DOHH2 (cell line): ENCODE results near the gene GPR176.

Experiments
- H3F3A ChIP-seq: fragments of 200-600 bp; sonication (generic), shearing (Covaris generic); 2 replicates; pipeline ENCODE4 v1.6.0; 2016; ENCODE audit warnings: antibody characterized with exemption, mild to moderate bottlenecking; ENCODE audit not compliant: control insufficient read depth, insufficient read depth
- H3K27ac ChIP-seq: fragments of 200-600 bp; sonication (generic); 2 replicates; pipeline ENCODE4 v1.5.1; 2014; ENCODE audit warnings: low read depth, mild to moderate bottlenecking, low read length, moderate library complexity
- H3K27me3 ChIP-seq: fragments of 200-600 bp; sonication (generic); 2 replicates; pipeline ENCODE4 v1.6.1; 2014; ENCODE audit warnings: mild to moderate bottlenecking, low read length, mixed read lengths; ENCODE audit not compliant: control insufficient read depth
- H3K36me3 ChIP-seq: fragments of 200-600 bp; sonication (generic); 2 replicates; pipeline ENCODE4 v1.6.1; 2014; ENCODE audit warnings: mild to moderate bottlenecking, low read length, moderate library complexity, mixed read lengths; ENCODE audit not compliant: control insufficient read depth
- H3K4me1 ChIP-seq: fragments of 200-600 bp; sonication (generic); 2 replicates; pipeline ENCODE4 v1.6.1; 2014; ENCODE audit warnings: mild to moderate bottlenecking, low read length, mixed read lengths; ENCODE audit not compliant: control insufficient read depth
- H3K4me2 ChIP-seq: fragments of 200-600 bp; sonication (generic); 2 replicates; pipeline ENCODE4 v1.6.0; 2014; ENCODE audit warnings: mild to moderate bottlenecking, low read length, moderate library complexity
- H3K4me3 ChIP-seq: fragments of 200-600 bp; sonication (generic); 2 replicates; pipeline ENCODE4 v1.5.1; 2014; ENCODE audit warnings: mild to moderate bottlenecking, low read length, mixed read lengths
- H3K79me2 ChIP-seq: fragments of 200-600 bp; sonication (generic); 2 replicates; pipeline ENCODE4 v1.6.1; 2014; ENCODE audit warnings: mild to moderate bottlenecking, low read length, mixed read lengths; ENCODE audit not compliant: control insufficient read depth
- H3K9me2 ChIP-seq: fragments of 200-600 bp; sonication (generic); replicated peaks from 2 replicates; pipeline ENCODE4 v1.6.1; 2014; ENCODE audit warnings: mild to moderate bottlenecking, low read length, mixed read lengths; ENCODE audit not compliant: control insufficient read depth
- H3K9me3 ChIP-seq: fragments of 200-600 bp; sonication (generic); 2 replicates; pipeline ENCODE4 v1.6.1; 2014; ENCODE audit warnings: antibody characterized with exemption, low read length, mixed read lengths; ENCODE audit not compliant: control insufficient read depth, insufficient read depth
- H4K20me1 ChIP-seq: fragments of 200-600 bp; sonication (generic); 2 replicates; pipeline ENCODE4 v1.6.0; 2014; ENCODE audit warnings: low read depth, mild to moderate bottlenecking, antibody characterized with exemption, low read length, moderate library complexity; ENCODE audit not compliant: control insufficient read depth, insufficient read depth
- CTCF ChIP-seq: fragments of 200-600 bp; sonication (generic); IDR thresholded peaks from one replicate; pipeline ENCODE4 v1.5.1; 2014; ENCODE audit warnings: antibody characterized with exemption, mild to moderate bottlenecking, low read depth, low read length; ENCODE audit not compliant: poor library complexity, severe bottlenecking
- EZH2phosphoT487 ChIP-seq: fragments of 200-600 bp; sonication (generic); IDR thresholded peaks from 2 replicates; pipeline ENCODE4 v1.6.1; 2017; ENCODE audit warnings: borderline replicate concordance, mild to moderate bottlenecking, antibody characterized with exemption, low read length, moderate library complexity, mixed read lengths

Gene GPR176

GRCh38 chr15:39785841-39786240 is 134.2 kb downstream of the GPR176 start:
- peaks cover 14% of the 10 kb centered on the region for H3K79me2 ChIP-seq
- H3K4me2 ChIP-seq, result no peak overlapping the region
- peaks cover 3% of the 10 kb centered on the region; the same call in 1 of the 2 replicates for H3K9me3 ChIP-seq
- no peaks in the 10 kb centered on the region for H3K27me3 ChIP-seq
- peaks cover 28% of the 10 kb centered on the region for H3K4me1 ChIP-seq
- H4K20me1 ChIP-seq, result no peaks in the 10 kb centered on the region
- H3K4me3 ChIP-seq, result no peak overlapping the region
- no peaks in the 10 kb centered on the region for H3K36me3 ChIP-seq
- no peak for TF ChIP-seq CTCF
- TF ChIP-seq EZH2phosphoT487, result no peak
- H3F3A ChIP-seq, result peaks cover 6% of the 10 kb centered on the region; the same call in 1 of the 2 replicates
- no peaks in the 10 kb centered on the region for H3K9me2 ChIP-seq
- no peak overlapping the region for H3K27ac ChIP-seq

GRCh38 chr15:39785139-39785538 is 134.9 kb downstream of the GPR176 start:
- H3K4me1 ChIP-seq, result peaks cover 28% of the 10 kb centered on the region

GRCh38 chr15:39784638-39785037 is 135.4 kb downstream of the GPR176 start:
- H3K9me2 ChIP-seq, result no peaks in the 10 kb centered on the region
- H3K9me3 ChIP-seq, result peaks cover 3% of the 10 kb centered on the region; the same call in 1 of the 2 replicates
- peaks cover 14% of the 10 kb centered on the region for H3K79me2 ChIP-seq
- no peaks in the 10 kb centered on the region for H3K36me3 ChIP-seq
- no peak overlapping the region for H3K27ac ChIP-seq
- H3K4me3 ChIP-seq, result no peak overlapping the region
- no peaks in the 10 kb centered on the region for H4K20me1 ChIP-seq
- H3F3A ChIP-seq, result peaks cover 6% of the 10 kb centered on the region; the same call in 1 of the 2 replicates
- no peak for TF ChIP-seq CTCF
- no peak for TF ChIP-seq EZH2phosphoT487
- H3K27me3 ChIP-seq, result no peaks in the 10 kb centered on the region
- H3K4me1 ChIP-seq, result peaks cover 28% of the 10 kb centered on the region
- peak overlapping the region; percentile 95; the same call in 1 of the 2 replicates for H3K4me2 ChIP-seq

More at GRCh38 chr15:39785139-39785538, 134.9 kb downstream of the GPR176 start:
- TF ChIP-seq EZH2phosphoT487, result no peak
- TF ChIP-seq CTCF, result no peak
- Histone ChIP-seq H3K4me2 (no peak overlapping the region), H3K27ac (no peak overlapping the region), H3K9me2 (no peaks in the 10 kb centered on the region), H3K4me3 (no peak overlapping the region), H3K9me3 (peaks cover 3% of the 10 kb centered on the region; the same call in 1 of the 2 replicates), H3F3A (peaks cover 6% of the 10 kb centered on the region; the same call in 1 of the 2 replicates), H3K36me3 (no peaks in the 10 kb centered on the region), H4K20me1 (no peaks in the 10 kb centered on the region), H3K27me3 (no peaks in the 10 kb centered on the region), H3K79me2 (peaks cover 14% of the 10 kb centered on the region)
